Measurements from ENCODE around the gene TEX53. TPM values are rescaled to one million over a fixed set of nuclear protein-coding genes. Genes with fewer than 3 reads are reported as not detected.

Gene TEX53
- total RNA-seq = not detected

GRCh38 chr9:114657705-114658104, at the start of gene TEX53:
Gene TEX53, minus strand, starts transcription at chr9:114657805. Its CDS starts 31 bp downstream, at chr9:114657774.
- H3K27ac ChIP-seq = no peak within 1 kb of the TSS
- H3K36me3 ChIP-seq = no peaks in the 10 kb centered on the region
- H3K27me3 ChIP-seq = no peaks in the 10 kb centered on the region
- no peak within 1 kb of the TSS for H3K4me3 ChIP-seq
- no peak for DNase-seq (ENCODE audit: low spot score in 2 of 2)
- no peak for TF ChIP-seq CTCF (IDR thresholded peaks at IDR 0.05)
- no peak for TF ChIP-seq POLR2A (IDR thresholded peaks at IDR 0.05)
- no peak for TF ChIP-seq EP300 (IDR thresholded peaks at IDR 0.05)
- no peaks in the 10 kb centered on the region for H3K9me3 ChIP-seq
- 94 to 99% methylated on average over 2 to 6 of the region's 6 CpGs for WGBS, 2 donors
- peaks cover 0 to 2% (median 0%) of the 10 kb centered on the region in 4 donors for H3K4me1 ChIP-seq

- 89 to 92% methylated on average over 2 of the region's 2 CpGs for WGBS, 2 donors
- Histone ChIP-seq H3K27me3 (no peaks in the 10 kb centered on the region), H3K9me3 (no peaks in the 10 kb centered on the region), H3K4me3 (no peak overlapping the region), H3K36me3 (no peaks in the 10 kb centered on the region), H3K27ac (no peak overlapping the region), H3K4me1 (no peaks in the 10 kb centered on the region)
- no peak for DNase-seq (ENCODE audit: low spot score in 2 of 2)
- TF ChIP-seq POLR2A (IDR thresholded peaks at IDR 0.05) (no peak), EP300 (IDR thresholded peaks at IDR 0.05) (no peak), CTCF (IDR thresholded peaks at IDR 0.05) (no peak)
Observed at GRCh38 chr9:114706711-114707110, 49.1 kb upstream of the TEX53 start.

- no peaks in the 10 kb centered on the region for H3K27me3 ChIP-seq
- TF ChIP-seq EP300 (IDR thresholded peaks at IDR 0.05) (no peak), CTCF (IDR thresholded peaks at IDR 0.05) (no peak), POLR2A (IDR thresholded peaks at IDR 0.05) (no peak)
- peaks cover 0 to 11% (median 0%) of the 10 kb centered on the region in 4 donors for H3K9me3 ChIP-seq
- H3K36me3 ChIP-seq = no peaks in the 10 kb centered on the region
- no peaks in the 10 kb centered on the region for H3K4me1 ChIP-seq
- no peak for DNase-seq (ENCODE audit: low spot score in 2 of 2)
- no peak overlapping the region for H3K27ac ChIP-seq
- no peak overlapping the region for H3K4me3 ChIP-seq
Observed at GRCh38 chr9:114701988-114702387, 44.4 kb upstream of the TEX53 start.

- Histone ChIP-seq H3K4me3 (no peak overlapping the region), H3K27ac (no peak overlapping the region), H3K4me1 (no peaks in the 10 kb centered on the region), H3K27me3 (no peaks in the 10 kb centered on the region), H3K9me3 (peaks cover 0 to 11% (median 0%) of the 10 kb centered on the region in 4 donors), H3K36me3 (no peaks in the 10 kb centered on the region)
- no peak for DNase-seq (ENCODE audit: low spot score in 2 of 2)
- TF ChIP-seq CTCF (IDR thresholded peaks at IDR 0.05) = no peak
- TF ChIP-seq EP300 (IDR thresholded peaks at IDR 0.05) = no peak
- no peak for TF ChIP-seq POLR2A (IDR thresholded peaks at IDR 0.05)
- WGBS, 2 donors = 90 to 95% methylated on average over 4 of the region's 4 CpGs
Observed at GRCh38 chr9:114697951-114698351, 40.3 kb upstream of the TEX53 start.

- H3K4me3 ChIP-seq = no peak overlapping the region
- no peak overlapping the region for H3K27ac ChIP-seq
- no peak for TF ChIP-seq CTCF (IDR thresholded peaks at IDR 0.05)
- no peak for TF ChIP-seq POLR2A (IDR thresholded peaks at IDR 0.05)
- no peak for TF ChIP-seq EP300 (IDR thresholded peaks at IDR 0.05)
- no peaks in the 10 kb centered on the region for H3K36me3 ChIP-seq
- WGBS, 2 donors = 63 to 69% methylated on average over 7 of the region's 7 CpGs
- no peak for DNase-seq (ENCODE audit: low spot score in 2 of 2)
- no peaks in the 10 kb centered on the region for H3K4me1 ChIP-seq
- peaks cover 0 to 11% (median 0%) of the 10 kb centered on the region in 4 donors for H3K9me3 ChIP-seq
- no peaks in the 10 kb centered on the region for H3K27me3 ChIP-seq
Observed at GRCh38 chr9:114696814-114697544, 39.4 kb upstream of the TEX53 start.
